ENCODE data around the gene NT5DC1. TPM values are rescaled to one million over a fixed set of nuclear protein-coding genes. Genes with fewer than 3 reads are reported as not detected.

The NT5DC1 gene
- total RNA-seq, 1 experiment from 2014 or later, result 63.7 TPM

DNA sequence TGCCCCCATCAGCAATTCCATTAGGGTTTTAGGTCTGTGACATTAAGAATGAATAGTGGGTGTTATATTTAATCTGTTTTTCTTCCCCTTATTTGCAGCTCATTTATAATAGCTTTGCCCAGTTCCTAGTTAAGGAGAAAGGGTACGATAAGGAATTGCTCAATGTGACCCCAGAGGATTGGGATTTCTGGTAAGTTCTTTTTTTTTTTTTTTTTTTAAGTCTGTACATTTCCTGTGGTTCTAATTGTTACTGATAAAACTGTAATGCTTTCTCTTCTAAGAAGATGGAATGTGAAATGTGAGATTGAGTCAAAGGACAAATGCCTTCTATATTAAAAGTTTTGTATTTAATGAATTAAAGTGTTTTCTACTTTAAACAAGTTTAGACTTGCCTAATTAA is 5.5 kb downstream of the NT5DC1 start:
- no peak for TF ChIP-seq RAD21 (IDR thresholded peaks at IDR 0.05; ENCODE audit: low read depth)
- TF ChIP-seq ATF3 (IDR thresholded peaks at IDR 0.05), result no peak
- TF ChIP-seq ZFX (IDR thresholded peaks at IDR 0.05), result no peak
- TF ChIP-seq FOSL1 (IDR thresholded peaks at IDR 0.05; ENCODE audit: low read depth), result no peak
- TF ChIP-seq SP1 (IDR thresholded peaks at IDR 0.05; ENCODE audit: low read depth), result no peak
- no peak for TF ChIP-seq POLR2AphosphoS5 (IDR thresholded peaks at IDR 0.05; ENCODE audit: low read depth, low read length)
- TF ChIP-seq EGR1 (IDR thresholded peaks at IDR 0.05; ENCODE audit: low read depth), result no peak
- TF ChIP-seq JUND (IDR thresholded peaks at IDR 0.05), result no peak
- no peak for TF ChIP-seq MAX (IDR thresholded peaks at IDR 0.05)
- no peak for TF ChIP-seq ZBTB33 (IDR thresholded peaks at IDR 0.05; ENCODE audit: extremely low read depth, insufficient replicate concordance, low read length)
- TF ChIP-seq EZH2 (IDR thresholded peaks at IDR 0.05), result no peak
- no peak for TF ChIP-seq YY1 (IDR thresholded peaks at IDR 0.05; ENCODE audit: extremely low read depth, insufficient replicate concordance, low read depth, low read length)
- TF ChIP-seq, protein P1, sequence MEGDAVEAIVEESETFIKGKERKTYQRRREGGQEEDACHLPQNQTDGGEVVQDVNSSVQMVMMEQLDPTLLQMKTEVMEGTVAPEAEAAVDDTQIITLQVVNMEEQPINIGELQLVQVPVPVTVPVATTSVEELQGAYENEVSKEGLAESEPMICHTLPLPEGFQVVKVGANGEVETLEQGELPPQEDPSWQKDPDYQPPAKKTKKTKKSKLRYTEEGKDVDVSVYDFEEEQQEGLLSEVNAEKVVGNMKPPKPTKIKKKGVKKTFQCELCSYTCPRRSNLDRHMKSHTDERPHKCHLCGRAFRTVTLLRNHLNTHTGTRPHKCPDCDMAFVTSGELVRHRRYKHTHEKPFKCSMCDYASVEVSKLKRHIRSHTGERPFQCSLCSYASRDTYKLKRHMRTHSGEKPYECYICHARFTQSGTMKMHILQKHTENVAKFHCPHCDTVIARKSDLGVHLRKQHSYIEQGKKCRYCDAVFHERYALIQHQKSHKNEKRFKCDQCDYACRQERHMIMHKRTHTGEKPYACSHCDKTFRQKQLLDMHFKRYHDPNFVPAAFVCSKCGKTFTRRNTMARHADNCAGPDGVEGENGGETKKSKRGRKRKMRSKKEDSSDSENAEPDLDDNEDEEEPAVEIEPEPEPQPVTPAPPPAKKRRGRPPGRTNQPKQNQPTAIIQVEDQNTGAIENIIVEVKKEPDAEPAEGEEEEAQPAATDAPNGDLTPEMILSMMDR (IDR thresholded peaks at IDR 0.05 in 2 of 3, conservative IDR thresholded peaks at IDR 0.05 in 1 of 3; ENCODE audit: borderline replicate concordance in 1 of 3, insufficient read depth in 1 of 3, low read depth in 2 of 3, low read length in 2 of 3), result no peak
- TF ChIP-seq EZH2phosphoT487 (IDR thresholded peaks at IDR 0.05; ENCODE audit: borderline replicate concordance), result no peak
- TF ChIP-seq ZNF274 (IDR thresholded peaks at IDR 0.05; ENCODE audit: low read depth, low read length), result no peak
- no peak for TF ChIP-seq ELF1 (IDR thresholded peaks at IDR 0.05; ENCODE audit: borderline replicate concordance, low read depth)
- TF ChIP-seq SRF (IDR thresholded peaks at IDR 0.05; ENCODE audit: low read depth), result no peak
- TF ChIP-seq TCF7L2 (IDR thresholded peaks at IDR 0.05; ENCODE audit: borderline replicate concordance, extremely low read depth, insufficient read depth, insufficient read length), result no peak
- TF ChIP-seq SIN3A (IDR thresholded peaks at IDR 0.05; ENCODE audit: low read depth), result no peak
- Histone ChIP-seq H2AFZ (ENCODE audit: low read depth, low read length, poor library complexity, severe bottlenecking) (no peak overlapping the region), H3K27me3 (ENCODE audit: insufficient read depth, low read length) (no peaks in the 10 kb centered on the region), H3K4me2 (ENCODE audit: low read length) (no peak overlapping the region), H3K79me2 (ENCODE audit: insufficient read depth, low read length) (peaks cover 21% of the 10 kb centered on the region), H3K27ac (ENCODE audit: low read depth, low read length) (no peak overlapping the region), H4K20me1 (ENCODE audit: insufficient read depth) (no peaks in the 10 kb centered on the region), H3K4me3 (replicated peaks in 1 of 2; ENCODE audit: low read depth in 1 of 2, low read length in 2 of 2) (no peak overlapping the region), H3K9me3 (ENCODE audit: control insufficient read depth in 1 of 2, insufficient read depth in 1 of 2, low read depth in 1 of 2, low read length in 2 of 2) (no peaks in the 10 kb centered on the region), H3K36me3 (ENCODE audit: control insufficient read depth in 1 of 2, insufficient read depth in 2 of 2, low read length in 2 of 2) (peaks cover 6 to 7% of the 10 kb centered on the region in 2 experiments; a peak in 3 of 4 replicates), H3K4me1 (ENCODE audit: control insufficient read depth in 1 of 2, insufficient read depth in 2 of 2, low read length in 2 of 2) (peaks cover 6 to 12% of the 10 kb centered on the region in 2 experiments; a peak in 3 of 4 replicates), H3K9ac (ENCODE audit: low read length) (no peak overlapping the region), H3K9me2 (ENCODE audit: insufficient read depth) (no peaks in the 10 kb centered on the region)
- no TSS peak for BruUV-seq (replicated peaks)
- ChIA-PET CTCF (no interaction called here), RAD21 (ENCODE audit: low non-redundant PET in 1 of 2, low total read pairs in 2 of 2, uncharacterized antibody in 2 of 2, unreplicated experiment in 2 of 2) (no interaction called here), POLR2A (no interaction called here)
- DNase-seq (ENCODE audit: low read depth, low spot score) (no peak), ATAC-seq (no peak)
- intact Hi-C loops (cut with micrococcal nuclease), result no loop called here
